ENCODE measurements around the gene DDIAS. TPM values are rescaled to one million over a fixed set of nuclear protein-coding genes. Genes with fewer than 3 reads are reported as not detected.

DDIAS gene
- total and polyA plus RNA-seq, 10 donors: 1.5 to 11.1 (median 7.3) TPM

DNA sequence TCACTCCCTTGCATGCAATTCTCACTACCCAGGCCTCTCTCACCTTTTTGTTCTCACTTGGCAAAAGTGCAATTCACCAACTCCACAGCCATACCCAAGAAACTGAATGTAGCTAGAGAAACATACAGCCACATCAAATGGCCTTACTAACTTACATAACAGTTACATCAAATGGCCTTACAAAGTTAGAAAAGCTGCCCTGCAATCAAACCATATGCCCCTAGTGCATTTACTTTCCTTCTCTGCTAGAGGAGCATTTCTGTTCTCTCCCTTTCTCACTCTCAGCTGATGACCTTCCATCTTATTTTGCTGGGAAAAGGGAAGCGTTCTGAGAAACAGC lies 11.6 kb upstream of the DDIAS start:
- no peak for TF ChIP-seq POLR2AphosphoS5 (IDR thresholded peaks at IDR 0.05)
- TF ChIP-seq POLR2A (IDR thresholded peaks at IDR 0.05): no peak
- TF ChIP-seq, protein P1, sequence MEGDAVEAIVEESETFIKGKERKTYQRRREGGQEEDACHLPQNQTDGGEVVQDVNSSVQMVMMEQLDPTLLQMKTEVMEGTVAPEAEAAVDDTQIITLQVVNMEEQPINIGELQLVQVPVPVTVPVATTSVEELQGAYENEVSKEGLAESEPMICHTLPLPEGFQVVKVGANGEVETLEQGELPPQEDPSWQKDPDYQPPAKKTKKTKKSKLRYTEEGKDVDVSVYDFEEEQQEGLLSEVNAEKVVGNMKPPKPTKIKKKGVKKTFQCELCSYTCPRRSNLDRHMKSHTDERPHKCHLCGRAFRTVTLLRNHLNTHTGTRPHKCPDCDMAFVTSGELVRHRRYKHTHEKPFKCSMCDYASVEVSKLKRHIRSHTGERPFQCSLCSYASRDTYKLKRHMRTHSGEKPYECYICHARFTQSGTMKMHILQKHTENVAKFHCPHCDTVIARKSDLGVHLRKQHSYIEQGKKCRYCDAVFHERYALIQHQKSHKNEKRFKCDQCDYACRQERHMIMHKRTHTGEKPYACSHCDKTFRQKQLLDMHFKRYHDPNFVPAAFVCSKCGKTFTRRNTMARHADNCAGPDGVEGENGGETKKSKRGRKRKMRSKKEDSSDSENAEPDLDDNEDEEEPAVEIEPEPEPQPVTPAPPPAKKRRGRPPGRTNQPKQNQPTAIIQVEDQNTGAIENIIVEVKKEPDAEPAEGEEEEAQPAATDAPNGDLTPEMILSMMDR (IDR thresholded peaks at IDR 0.05 in 8 of 11, conservative IDR thresholded peaks at IDR 0.05 in 3 of 11): no peak
- Histone ChIP-seq H3K4me1 (peaks cover 0 to 77% (median 39%) of the 10 kb centered on the region in 6 donors), H3K27me3 (replicated peaks in 1 of 7) (peaks cover 0 to 21% (median 0%) of the 10 kb centered on the region in 7 donors), H3K36me3 (no peaks in the 10 kb centered on the region), H3K27ac (peak overlapping the region in 7 of 8 donors; percentile 35 to 83 (median 64)), H3K4me3 (peak overlapping the region in 7 of 8 donors; percentile 23 to 53 (median 30)), H3K9me3 (no peaks in the 10 kb centered on the region)
- intact Hi-C loops (cut with DNase I; ENCODE audit: low total_unique reads): no loop called here
- DNase-seq: no peak
- WGBS, 5 donors: 68 to 81% (median 78%) methylated on average over 1 of the region's 1 CpG

DNA sequence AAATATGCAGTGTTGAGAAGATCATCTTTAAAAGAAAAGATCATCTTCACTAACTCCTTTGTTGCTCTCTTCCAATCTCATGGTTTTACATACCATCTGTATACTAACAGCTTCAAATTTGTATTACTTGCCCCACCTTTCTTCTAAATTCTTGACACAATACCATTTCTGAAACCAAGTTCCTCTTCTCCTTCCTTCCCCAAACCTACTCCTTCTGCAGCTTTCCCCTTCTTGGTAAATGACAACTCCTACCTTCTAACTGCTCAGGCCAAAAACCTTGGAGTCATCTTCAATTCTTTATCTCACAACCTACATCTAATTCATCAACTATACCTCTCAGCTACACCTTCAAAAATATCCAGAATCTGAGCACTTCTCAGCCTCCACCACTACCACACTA lies 10.6 kb upstream of the DDIAS start:
- TF ChIP-seq POLR2A (IDR thresholded peaks at IDR 0.05): no peak
- TF ChIP-seq, protein P1 (IDR thresholded peaks at IDR 0.05 in 8 of 11, conservative IDR thresholded peaks at IDR 0.05 in 3 of 11): no peak
- TF ChIP-seq POLR2AphosphoS5 (IDR thresholded peaks at IDR 0.05): no peak
- peak overlapping the region in 7 of 8 donors; percentile 35 to 83 (median 64) for H3K27ac ChIP-seq
- H3K27me3 ChIP-seq (replicated peaks in 1 of 7): peaks cover 0 to 21% (median 0%) of the 10 kb centered on the region in 7 donors
- peak overlapping the region in 6 of 8 donors; percentile 27 to 53 (median 32) for H3K4me3 ChIP-seq
- no peaks in the 10 kb centered on the region for H3K36me3 ChIP-seq
- intact Hi-C loops (cut with DNase I; ENCODE audit: low total_unique reads): no loop called here
- peaks cover 0 to 81% (median 49%) of the 10 kb centered on the region in 6 donors for H3K4me1 ChIP-seq
- no peak for DNase-seq
- H3K9me3 ChIP-seq: no peaks in the 10 kb centered on the region

DNA sequence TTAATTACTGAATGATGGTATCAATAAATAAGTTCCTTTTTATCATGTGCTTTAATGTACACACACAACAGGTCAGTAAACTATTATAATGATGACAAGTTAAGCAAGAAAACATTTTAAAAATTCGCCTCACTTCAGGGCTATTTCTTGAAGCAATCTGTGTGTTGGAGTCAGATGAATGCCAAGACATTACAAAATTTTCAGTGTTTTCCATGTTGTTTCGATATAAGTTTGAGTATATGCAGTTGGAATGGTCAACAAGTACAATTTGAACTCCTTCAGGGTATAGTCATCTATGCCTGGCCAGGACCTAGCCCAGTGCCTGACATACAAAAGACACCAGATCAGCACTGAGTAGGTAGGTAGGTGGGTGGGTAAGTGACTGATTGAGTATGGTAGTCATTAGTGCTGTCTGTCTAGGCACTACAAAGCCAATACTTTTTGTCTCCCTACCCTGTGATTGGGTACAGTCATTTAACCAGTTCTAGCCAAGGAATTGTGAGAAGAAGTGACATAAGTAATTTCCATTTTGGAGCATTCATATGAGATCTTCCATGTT lies 8.8 kb upstream of the DDIAS start:
- no peak for TF ChIP-seq POLR2AphosphoS5 (IDR thresholded peaks at IDR 0.05)
- TF ChIP-seq POLR2A (IDR thresholded peaks at IDR 0.05): no peak
- TF ChIP-seq, protein P1 (IDR thresholded peaks at IDR 0.05 in 8 of 11, conservative IDR thresholded peaks at IDR 0.05 in 3 of 11): no peak
- DNase-seq: no peak
- intact Hi-C loops (cut with DNase I; ENCODE audit: low total_unique reads): no loop called here
- H3K9me3 ChIP-seq: no peaks in the 10 kb centered on the region
- peak overlapping the region in 1 of 8 donors; percentile 43 for H3K27ac ChIP-seq
- no peak overlapping the region for H3K4me3 ChIP-seq
- peaks cover 0 to 20% (median 0%) of the 10 kb centered on the region in 7 donors for H3K27me3 ChIP-seq (replicated peaks in 1 of 7)
- H3K4me1 ChIP-seq: peaks cover 0 to 93% (median 63%) of the 10 kb centered on the region in 6 donors
- WGBS, 5 donors: 90 to 97% (median 94%) methylated on average over 2 of the region's 2 CpGs
- H3K36me3 ChIP-seq: no peaks in the 10 kb centered on the region

DNA sequence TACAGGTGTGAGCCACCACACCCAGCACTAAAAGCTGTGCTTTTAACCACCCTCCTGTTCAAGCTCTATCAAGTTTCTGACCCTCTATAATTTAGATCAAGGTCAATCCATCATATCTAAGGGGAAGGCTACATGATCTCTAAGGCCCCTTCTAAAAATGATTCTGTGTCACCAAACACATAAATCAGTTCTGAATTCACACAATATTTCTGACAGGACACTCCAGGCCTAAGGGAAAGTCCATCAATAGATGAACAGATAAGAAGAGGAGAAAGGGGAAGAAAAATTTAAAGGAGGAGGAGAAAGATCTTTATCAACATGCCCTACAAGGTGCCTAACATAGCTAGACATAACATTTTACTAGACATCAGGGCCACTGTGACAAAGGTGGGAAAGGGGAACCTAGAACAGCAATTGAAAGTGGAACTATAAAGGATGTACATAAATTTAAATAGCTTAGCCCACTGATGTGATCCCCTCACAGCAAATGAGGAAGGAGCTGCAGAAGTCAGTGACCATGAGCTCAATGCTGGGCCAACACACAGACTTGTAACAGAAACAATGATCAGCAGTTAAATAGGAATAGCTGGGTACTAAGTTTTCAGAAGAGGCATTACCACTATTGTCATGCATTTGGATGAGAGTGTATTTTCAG lies 6.0 kb upstream of the DDIAS start:
- Histone ChIP-seq H3K4me3 (peak overlapping the region in 1 of 8 donors; percentile 20), H3K27me3 (replicated peaks in 1 of 7) (peaks cover 0 to 19% (median 0%) of the 10 kb centered on the region in 7 donors), H3K36me3 (no peaks in the 10 kb centered on the region), H3K27ac (peak overlapping the region in 7 of 8 donors; percentile 43 to 84 (median 67)), H3K4me1 (peaks cover 12 to 95% (median 67%) of the 10 kb centered on the region in 6 donors), H3K9me3 (no peaks in the 10 kb centered on the region)
- TF ChIP-seq POLR2AphosphoS5 (IDR thresholded peaks at IDR 0.05): peak in 1 of 3 donors; percentile 62
- TF ChIP-seq, protein P1 (IDR thresholded peaks at IDR 0.05 in 8 of 11, conservative IDR thresholded peaks at IDR 0.05 in 3 of 11): no peak
- no peak for TF ChIP-seq POLR2A (IDR thresholded peaks at IDR 0.05)
- DNase-seq: no peak
- intact Hi-C loops (cut with DNase I; ENCODE audit: low total_unique reads): no loop called here
